HG03108 (cell line): ENCODE measurements around the gene ITGB4.
"Not testable (repeated sequence)": the region's sequence is repeated elsewhere in the genome, so short reads cannot be mapped to it uniquely, and the experiment has no call there.

Experiments used
- ATAC-seq: cut with Tn5 transposase; IDR thresholded peaks from one replicate; pipeline ENCODE4 v1.9.1; 2021; ENCODE audit warnings: moderate library complexity; ENCODE audit not compliant: unreplicated experiment

Gene ITGB4

GRCh38 chr17:75751676-75752404 is 30.6 kb downstream of the ITGB4 start:
- ATAC-seq = no peak

- ATAC-seq = no peak
Observed at GRCh38 chr17:75752405-75752709, 31.1 kb downstream of the ITGB4 start.

- ATAC-seq = no peak
Observed at GRCh38 chr17:75752802-75753513, 31.7 kb downstream of the ITGB4 start.

- ATAC-seq = peak; percentile 58
Observed at GRCh38 chr17:75753514-75754377, 32.5 kb downstream of the ITGB4 start.

- no peak for ATAC-seq
Observed at GRCh38 chr17:75754378-75755204, 33.3 kb downstream of the ITGB4 start.

- ATAC-seq = no peak
Observed at GRCh38 chr17:75755205-75755901, 34.1 kb downstream of the ITGB4 start.

- ATAC-seq = no peak
Observed at GRCh38 chr17:75755990-75756389, 34.7 kb downstream of the ITGB4 start.

GRCh38 chr17:75756451-75757085 is 35.3 kb downstream of the ITGB4 start:
- ATAC-seq = no peak

GRCh38 chr17:75757086-75757681 is 35.9 kb downstream of the ITGB4 start:
- ATAC-seq = no peak

- ATAC-seq = no peak
Observed at GRCh38 chr17:75758131-75758905, 37.1 kb downstream of the ITGB4 start.

- ATAC-seq = no peak
Observed at GRCh38 chr17:75759457-75759856, 38.2 kb downstream of the ITGB4 start.

- not testable (repeated sequence) for ATAC-seq
Observed at GRCh38 chr17:75759978-75760640, 38.9 kb downstream of the ITGB4 start.

- ATAC-seq = no peak
Observed at GRCh38 chr17:75762513-75763268, 41.4 kb downstream of the ITGB4 start.

GRCh38 chr17:75763269-75763607 is 42.0 kb downstream of the ITGB4 start:
- no peak for ATAC-seq

GRCh38 chr17:75763613-75764416 is 42.6 kb downstream of the ITGB4 start:
- no peak for ATAC-seq

- no peak for ATAC-seq
Observed at GRCh38 chr17:75764417-75764710, 43.1 kb downstream of the ITGB4 start.
